ENCODE results near the gene CD9. TPM values are rescaled to one million over a fixed set of nuclear protein-coding genes. Genes with fewer than 3 reads are reported as not detected.

CD9 gene
- total and polyA plus RNA-seq, 2 of the 8 experiments (the other 6 are each of a cell fraction or from before 2014, with no cell fraction given), result 168 to 319 TPM

GRCh38 chr12:6178981-6179761 lies 21.0 kb upstream of the CD9 start (continued):
- TF ChIP-seq RAD21 (IDR thresholded peaks at IDR 0.05 in 1 of 2, conservative IDR thresholded peaks at IDR 0.05 in 1 of 2; ENCODE audit: low read depth in 2 of 2, low read length in 2 of 2) (peak; percentile 17 to 59; a peak in 3 of 4 replicates), MAFK (IDR thresholded peaks at IDR 0.05; ENCODE audit: low read depth, low read length) (no peak), TEAD4 (IDR thresholded peaks at IDR 0.05; ENCODE audit: low read depth, low read length) (no peak), BCL11A (IDR thresholded peaks at IDR 0.05; ENCODE audit: low read depth in 2 of 2, low read length in 2 of 2) (no peak)

Data from H1 (cell line).